Body of pancreas (tissue), 4 donors: ENCODE results near the gene LTBP1. TPM values are rescaled to one million over a fixed set of nuclear protein-coding genes. Genes with fewer than 3 reads are reported as not detected.
A peak's percentile ranks its signal among the peaks of the same experiment; 100 is the strongest.

Source experiments
- ATAC-seq: fragments of 150-250 bp; one replicate; pipeline ENCODE4 v1.9.1; 2016
- DNase-seq, 4 donors: peaks; one replicate each; pipeline ENCODE4 v3.0.0-alpha.2; 2019
- H3K27ac ChIP-seq, 4 donors: fragments of 200-600 bp; sonication (generic); 1 replicate in 3 of 4; 2 replicates in 1 of 4; pipeline versions ENCODE4 v1.5.1 to v1.6.1; 2016 to 2019; ENCODE audit warnings: mild to moderate bottlenecking in 1 of 4, mixed read lengths in 1 of 4, moderate library complexity in 1 of 4
- H3K27me3 ChIP-seq, 2 donors: fragments of 200-600 bp; sonication (generic); one replicate each; pipeline ENCODE4 v1.6.0; 2016; ENCODE audit warnings: mild to moderate bottlenecking in 1 of 2
- H3K36me3 ChIP-seq, 2 donors: fragments of 200-600 bp; sonication (generic); replicated peaks in 1 of 2; 2 replicates each; pipeline ENCODE4 v1.5.1; 2016; ENCODE audit warnings: low read depth in 2 of 2; ENCODE audit not compliant: insufficient read depth in 1 of 2
- H3K4me1 ChIP-seq: fragments of 200-600 bp; sonication (generic); one replicate; pipeline ENCODE4 v1.6.0; 2016
- H3K4me3 ChIP-seq, 2 donors: fragments of 200-600 bp; sonication (generic); 1 replicate in 1 of 2; 2 replicates in 1 of 2; pipeline ENCODE4 v1.5.1; 2016 to 2019
- H3K9me3 ChIP-seq, 3 donors: fragments of 200-600 bp; sonication (generic); 1 replicate in 2 of 3; 2 replicates in 1 of 3; pipeline ENCODE4 v1.5.1; 2016
- CTCF ChIP-seq, 7 experiments: fragments of 450-650 bp in 4 of 7; fragments of 200-600 bp in 3 of 7; sonication (generic) in 3 of 7; IDR thresholded peaks; one replicate each; pipeline ENCODE4 v1.5.1; 2016 to 2019; ENCODE audit warnings: antibody characterized with exemption in 7 of 7
- POLR2A ChIP-seq, 3 donors: fragments of 450-650 bp; IDR thresholded peaks; one replicate each; pipeline ENCODE4 v1.6.1; 2016; ENCODE audit warnings: antibody characterized with exemption in 3 of 3, mild to moderate bottlenecking in 2 of 3
- WGBS, 2 donors: methylation state at CpG; one replicate each; pipeline ENCODE4 v1.1.5; 2017; 5-methylcytosine and 5-hydroxymethylcytosine counted together
- intact Hi-C: fragments of 100-400 bp; cut with DNase I; formaldehyde crosslinking; loops from one replicate; pipeline ENCODE4 v1.15.1; 2023
- total RNA-seq, 2 donors: library from RNA; depleted of rRNA; stranded (reverse); fragments of >200 nt; gene quantifications; one replicate each; pipeline ENCODE4 v1.1.0, GENCODE V29; 2016

The LTBP1 gene
- total RNA-seq, 2 donors from 2014 or later: 8.8 to 10.2 TPM

- Histone ChIP-seq H3K4me3 (no peak overlapping the region), H3K9me3 (no peaks in the 10 kb centered on the region), H3K4me1 (no peaks in the 10 kb centered on the region), H3K36me3 (no peaks in the 10 kb centered on the region), H3K27ac (no peak overlapping the region), H3K27me3 (no peaks in the 10 kb centered on the region)
- DNase-seq (no peak), ATAC-seq (no peak)
- intact Hi-C loops: no loop called here
- TF ChIP-seq CTCF (IDR thresholded peaks at IDR 0.05) (no peak), POLR2A (IDR thresholded peaks at IDR 0.05) (no peak)
- 61 to 84% methylated on average over 3 of the region's 3 CpGs for WGBS, 2 donors
Observed at GRCh38 chr2:33029459-33029858, 82.7 kb downstream of the LTBP1 start.

GRCh38 chr2:33029926-33030325 is 83.2 kb downstream of the LTBP1 start:
- Histone ChIP-seq H3K9me3 (no peaks in the 10 kb centered on the region), H3K27me3 (no peaks in the 10 kb centered on the region), H3K4me3 (no peak overlapping the region), H3K27ac (no peak overlapping the region), H3K4me1 (peaks cover 2% of the 10 kb centered on the region), H3K36me3 (no peaks in the 10 kb centered on the region)
- intact Hi-C loops: loop anchor here (10.0 kb wide), 1 partner anchor 345 kb away; no protein-coding TSS in a partner anchor
- DNase-seq: no peak
- TF ChIP-seq POLR2A (IDR thresholded peaks at IDR 0.05) (no peak), CTCF (IDR thresholded peaks at IDR 0.05) (no peak)
- 69 to 71% methylated on average over 4 of the region's 4 CpGs for WGBS, 2 donors
- no peak for ATAC-seq

GRCh38 chr2:33030326-33030725 is 83.6 kb downstream of the LTBP1 start:
- 63 to 70% methylated on average over 3 of the region's 3 CpGs for WGBS, 2 donors
- DNase-seq (no peak), ATAC-seq (no peak)
- no peaks in the 10 kb centered on the region for H3K36me3 ChIP-seq
- no peaks in the 10 kb centered on the region for H3K9me3 ChIP-seq
- H3K4me3 ChIP-seq: no peak overlapping the region
- peaks cover 3% of the 10 kb centered on the region for H3K4me1 ChIP-seq
- intact Hi-C loops: loop anchor here (10.0 kb wide), 1 partner anchor 344 kb away; no protein-coding TSS in a partner anchor
- no peak overlapping the region for H3K27ac ChIP-seq
- H3K27me3 ChIP-seq: no peaks in the 10 kb centered on the region
- TF ChIP-seq CTCF (IDR thresholded peaks at IDR 0.05) (no peak), POLR2A (IDR thresholded peaks at IDR 0.05) (no peak)

- Histone ChIP-seq H3K27ac (no peak overlapping the region), H3K27me3 (no peaks in the 10 kb centered on the region), H3K36me3 (no peaks in the 10 kb centered on the region), H3K9me3 (no peaks in the 10 kb centered on the region), H3K4me3 (no peak overlapping the region), H3K4me1 (peaks cover 3% of the 10 kb centered on the region)
- DNase-seq (no peak), ATAC-seq (no peak)
- 35 to 40% methylated on average over 2 of the region's 2 CpGs for WGBS, 2 donors
- TF ChIP-seq CTCF (IDR thresholded peaks at IDR 0.05) (no peak), POLR2A (IDR thresholded peaks at IDR 0.05) (no peak)
- intact Hi-C loops: loop anchor here (10.0 kb wide), 1 partner anchor 343 kb away; no protein-coding TSS in a partner anchor
Observed at GRCh38 chr2:33032245-33032644, 85.5 kb downstream of the LTBP1 start.

- H3K9me3 ChIP-seq: no peaks in the 10 kb centered on the region
- H3K27ac ChIP-seq: no peak overlapping the region
- ATAC-seq: peak; percentile 35
- intact Hi-C loops: loop anchor here (10.0 kb wide), 1 partner anchor 341 kb away; no protein-coding TSS in a partner anchor
- no peak overlapping the region for H3K4me3 ChIP-seq
- WGBS, 2 donors: 54 to 66% methylated on average over 7 of the region's 7 CpGs
- H3K4me1 ChIP-seq: peaks cover 3% of the 10 kb centered on the region
- no peaks in the 10 kb centered on the region for H3K27me3 ChIP-seq
- H3K36me3 ChIP-seq: no peaks in the 10 kb centered on the region
- TF ChIP-seq POLR2A (IDR thresholded peaks at IDR 0.05) (no peak), CTCF (IDR thresholded peaks at IDR 0.05) (peak in 6 of 7 experiments; percentile 19 to 76 (median 52))
- no peak for DNase-seq
Observed at GRCh38 chr2:33033606-33034081, 86.9 kb downstream of the LTBP1 start.
